IMR-90 (cell line): Measurements from ENCODE around the gene KRTAP21-1. TPM values are rescaled to one million over a fixed set of nuclear protein-coding genes. Genes with fewer than 3 reads are reported as not detected.

Experiments used
- ATAC-seq: fragments of 200-7000 bp; cut with Tn5 transposase; 2 replicates; pipeline ENCODE4 v1.9.1; 2020; ENCODE audit warnings: low read depth, mild to moderate bottlenecking, moderate library complexity
- BruUV-seq: library from RNA; stranded (reverse); fragments of 400-500 nt; replicated peaks from 2 replicates; lab custom pipeline; 2021; lab: Mats Ljungman, UMichigan
- CTCF ChIA-PET: fragments of 300-600 bp; formaldehyde crosslinking; extraction: SDS; loops from one replicate; lab custom pipeline; 2021; ENCODE audit warnings: antibody characterized with exemption; lab: Yijun Ruan, JAX
- POLR2A ChIA-PET: fragments of 300-600 bp; sonication (Branson Sonifier 250); formaldehyde crosslinking; loops from one replicate; lab custom pipeline; 2022; ENCODE audit warnings: antibody characterized with exemption; ENCODE audit not compliant: unreplicated experiment; lab: Charles Lee
- DNase-seq: peaks from one replicate; pipeline ENCODE4 v3.0.0; 2013
- H2AFZ ChIP-seq: replicated peaks from 2 replicates; pipeline ENCODE3; 2013; ENCODE audit warnings: low read length, mild to moderate bottlenecking; ENCODE audit not compliant: poor library complexity
- H2AK5ac ChIP-seq: 2 replicates; pipeline ENCODE4 v1.6.1; 2013; ENCODE audit warnings: low read depth, low read length, inconsistent platforms
- H2AK9ac ChIP-seq: replicated peaks from 2 replicates; pipeline ENCODE3; 2013; ENCODE audit warnings: mild to moderate bottlenecking, low read depth, low read length, moderate library complexity; ENCODE audit not compliant: poor library complexity
- H2BK120ac ChIP-seq: 2 replicates; pipeline ENCODE4 v1.6.1; 2013; ENCODE audit warnings: low read depth, low read length, inconsistent platforms
- H2BK15ac ChIP-seq: 3 replicates; pipeline ENCODE4 v1.6.1; 2013; ENCODE audit warnings: low read depth, low read length, inconsistent platforms
- H2BK20ac ChIP-seq: 2 replicates; pipeline ENCODE4 v1.6.1; 2013; ENCODE audit warnings: low read depth, mild to moderate bottlenecking, inconsistent platforms, low read length, moderate library complexity
- H2BK5ac ChIP-seq: 2 replicates; pipeline ENCODE4 v1.6.1; 2013; ENCODE audit warnings: mild to moderate bottlenecking, low read depth, low read length, inconsistent platforms; ENCODE audit not compliant: poor library complexity, severe bottlenecking
- H3K14ac ChIP-seq: replicated peaks from 2 replicates; pipeline ENCODE4 v1.6.1; 2013; ENCODE audit warnings: low read depth, low read length, inconsistent platforms
- H3K18ac ChIP-seq: 2 replicates; pipeline ENCODE4 v1.6.1; 2013; ENCODE audit warnings: low read depth, low read length, control low read depth
- H3K23ac ChIP-seq: 2 replicates; pipeline ENCODE4 v1.6.1; 2013; ENCODE audit warnings: low read depth, low read length, inconsistent platforms
- H3K27ac ChIP-seq: 2 replicates; pipeline ENCODE4 v1.5.1; 2013; ENCODE audit warnings: mild to moderate bottlenecking, control low read depth, low read length; ENCODE audit not compliant: insufficient read depth
- H3K27me3 ChIP-seq: 2 replicates; pipeline ENCODE4 v1.6.1; 2013; ENCODE audit warnings: low read length; ENCODE audit not compliant: control insufficient read depth, insufficient read depth
- H3K36me3 ChIP-seq: 2 replicates; pipeline ENCODE4 v1.6.1; 2013; ENCODE audit warnings: low read length, mixed read lengths; ENCODE audit not compliant: control insufficient read depth, insufficient read depth
- H3K4ac ChIP-seq: 2 replicates; pipeline ENCODE4 v1.6.1; 2013; ENCODE audit warnings: low read depth, low read length, inconsistent platforms
- H3K4me1 ChIP-seq: 2 replicates; pipeline ENCODE4 v1.6.1; 2013; ENCODE audit warnings: low read length, mixed read lengths; ENCODE audit not compliant: control insufficient read depth, insufficient read depth
- H3K4me2 ChIP-seq: 2 replicates; pipeline ENCODE4 v1.6.1; 2013; ENCODE audit warnings: low read depth, mild to moderate bottlenecking, control low read depth, low read length, moderate library complexity
- H3K4me3 ChIP-seq: 2 replicates; pipeline ENCODE4 v1.5.1; 2013; ENCODE audit warnings: low read depth, mild to moderate bottlenecking, control low read depth, low read length, moderate library complexity; ENCODE audit not compliant: insufficient read depth
- H3K56ac ChIP-seq: 2 replicates; pipeline ENCODE4 v1.6.1; 2013; ENCODE audit warnings: low read length, inconsistent platforms; ENCODE audit not compliant: insufficient read depth; ENCODE audit errors: extremely low read depth
- H3K79me1 ChIP-seq, 2 experiments: 2 replicates each; pipeline ENCODE4 v1.6.1; 2013; ENCODE audit warnings: low read length in 2 of 2, inconsistent platforms in 1 of 2, low read depth in 1 of 2
- H3K9ac ChIP-seq: 2 replicates; pipeline ENCODE4 v1.6.1; 2013; ENCODE audit warnings: low read depth, low read length, control low read depth
- H3K9me1 ChIP-seq: 2 replicates; pipeline ENCODE4 v1.6.1; 2013; ENCODE audit warnings: low read length, inconsistent platforms; ENCODE audit not compliant: insufficient read depth
- H3K9me3 ChIP-seq: 2 replicates; pipeline ENCODE4 v1.6.1; 2013; ENCODE audit warnings: low read length; ENCODE audit not compliant: control insufficient read depth, insufficient read depth
- H4K20me1 ChIP-seq: 2 replicates; pipeline ENCODE4 v1.6.1; 2013; ENCODE audit warnings: low read length, inconsistent platforms; ENCODE audit not compliant: insufficient read depth
- H4K5ac ChIP-seq: 2 replicates; pipeline ENCODE4 v1.6.1; 2013; ENCODE audit warnings: mild to moderate bottlenecking, low read depth, low read length, control low read depth
- H4K8ac ChIP-seq, 2 experiments: 2 replicates each; pipeline ENCODE4 v1.6.1; 2013; ENCODE audit warnings: low read depth in 2 of 2, low read length in 2 of 2, control low read depth in 1 of 2, inconsistent platforms in 1 of 2
- H4K91ac ChIP-seq: 2 replicates; pipeline ENCODE4 v1.6.1; 2013; ENCODE audit warnings: low read depth, low read length, inconsistent platforms; ENCODE audit not compliant: insufficient read depth
- BHLHE40 ChIP-seq: fragments of 150-350 bp; IDR thresholded peaks from 2 replicates; pipeline ENCODE4 v1.6.1; 2016; ENCODE audit warnings: mild to moderate bottlenecking, low read depth, low read length
- CEBPB ChIP-seq: IDR thresholded peaks from 2 replicates; pipeline ENCODE4 v1.6.1; 2012; ENCODE audit warnings: low read depth, low read length, improper control_type of control experiment
- dilution Hi-C: fragments of 300-500 bp; cut with HindIII; formaldehyde crosslinking; loops from one replicate; pipeline ENCODE4 v1.14.3; 2018; ENCODE audit warnings: low sequenced_read_pairs; ENCODE audit not compliant: unreplicated experiment
- in situ Hi-C: fragments of 300-500 bp; cut with MboI; formaldehyde crosslinking; loops from 3 replicates; pipeline ENCODE4 v1.14.3; 2019; ENCODE audit warnings: low sequenced_read_pairs, inconsistent platforms, mixed read lengths
- intact Hi-C: fragments of 100-400 bp; cut with micrococcal nuclease; formaldehyde crosslinking; loops from 2 replicates; pipeline ENCODE4 v1.10.0; 2022
- microRNA-seq, 2 experiments: library from miRNA; stranded (forward) in 1 of 2; unstranded in 1 of 2; fragments of 10-50 nt in 1 of 2; fragments of <30 nt in 1 of 2; gene quantifications in 1 of 2; microRNA quantifications in 1 of 2; one replicate each; pipeline versions ENCODE3 to v1.1.0; 2013 to 2020; ENCODE audit not compliant: insufficient read depth in 1 of 2, insufficient read length in 1 of 2, unreplicated experiment in 1 of 2
- polyA plus RNA-seq, 3 experiments: library from polyadenylated mRNA; depleted of rRNA; stranded (reverse); fragments of >200 nt; gene quantifications; 2 replicates each; pipeline ENCODE4 v1.2.3, GENCODE V29; 2012; ENCODE audit warnings: low replicate concordance in 1 of 3
- small RNA-seq, 5 experiments: library from RNA; depleted of rRNA; stranded (forward); fragments of <200 nt; gene quantifications; one replicate each; pipeline ENCODE3, GENCODE V24; 2012
- total RNA-seq: library from RNA; depleted of rRNA; stranded (reverse); fragments of >200 nt; gene quantifications from 2 replicates; pipeline ENCODE4 v1.2.3, GENCODE V29; 2012; rRNA removed
- TF ChIP-seq, protein P1 (sequence below): fragments of 150-350 bp; IDR thresholded peaks from 2 replicates; pipeline ENCODE4 v1.6.1; 2016; ENCODE audit warnings: low read depth, mild to moderate bottlenecking, low read length, moderate library complexity, borderline replicate concordance

Gene KRTAP21-1
- total and polyA plus RNA-seq, 2 of the 4 experiments (the other 2 are of a cell fraction), result not detected

DNA sequence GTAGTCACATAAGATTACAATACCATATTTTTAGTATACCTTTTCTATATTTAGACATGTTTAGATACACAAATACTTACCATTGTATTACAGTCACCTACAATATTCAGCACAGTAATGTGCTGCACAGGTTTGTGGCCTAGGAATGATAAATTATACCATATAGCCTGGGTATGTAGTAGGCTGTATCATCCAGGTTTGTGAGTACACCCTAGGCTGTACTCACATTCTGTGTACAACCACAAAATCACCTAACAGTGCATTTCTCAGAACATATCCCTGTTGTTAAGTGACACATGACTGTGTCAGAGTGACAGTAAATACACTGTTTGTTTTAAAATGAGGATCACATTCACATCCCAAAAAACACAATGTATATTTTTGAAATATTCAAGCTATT lies 47.8 kb downstream of the KRTAP21-1 start:
- H4K91ac ChIP-seq, result no peak overlapping the region
- no peak overlapping the region for H2AK9ac ChIP-seq
- H2AK5ac ChIP-seq, result no peak overlapping the region
- H3K79me1 ChIP-seq, result no peaks in the 10 kb centered on the region
- intact Hi-C loops, result no loop called here
- H3K56ac ChIP-seq, result no peak overlapping the region
- no peak overlapping the region for H3K4ac ChIP-seq
- H3K23ac ChIP-seq, result no peak overlapping the region
- no peak overlapping the region for H3K4me2 ChIP-seq
- no peak for DNase-seq
- BruUV-seq, result no TSS peak
- H3K9me1 ChIP-seq, result no peaks in the 10 kb centered on the region
- H3K27me3 ChIP-seq, result no peaks in the 10 kb centered on the region
- no peak overlapping the region for H3K4me3 ChIP-seq
- POLR2A ChIA-PET, result no interaction called here
- no peak overlapping the region for H3K9ac ChIP-seq
- H4K8ac ChIP-seq, result no peak overlapping the region
- H4K5ac ChIP-seq, result no peak overlapping the region
- H3K27ac ChIP-seq, result no peak overlapping the region
- H3K36me3 ChIP-seq, result no peaks in the 10 kb centered on the region
- ATAC-seq, result no peak
- peaks cover 3% of the 10 kb centered on the region; the same call in 1 of the 2 replicates for H3K9me3 ChIP-seq
- H3K14ac ChIP-seq, result no peak overlapping the region
- H2BK120ac ChIP-seq, result no peak overlapping the region
- in situ Hi-C loops, result no loop called here
- H2BK15ac ChIP-seq, result no peak overlapping the region
- H2BK5ac ChIP-seq, result no peak overlapping the region
- H4K20me1 ChIP-seq, result no peaks in the 10 kb centered on the region
- no peaks in the 10 kb centered on the region for H3K4me1 ChIP-seq
- no peak overlapping the region for H2AFZ ChIP-seq
- CTCF ChIA-PET, result no interaction called here
- H3K18ac ChIP-seq, result no peak overlapping the region
- dilution Hi-C loops, result no loop called here
- TF ChIP-seq BHLHE40 (no peak), CEBPB (no peak)
- TF ChIP-seq, protein P1, sequence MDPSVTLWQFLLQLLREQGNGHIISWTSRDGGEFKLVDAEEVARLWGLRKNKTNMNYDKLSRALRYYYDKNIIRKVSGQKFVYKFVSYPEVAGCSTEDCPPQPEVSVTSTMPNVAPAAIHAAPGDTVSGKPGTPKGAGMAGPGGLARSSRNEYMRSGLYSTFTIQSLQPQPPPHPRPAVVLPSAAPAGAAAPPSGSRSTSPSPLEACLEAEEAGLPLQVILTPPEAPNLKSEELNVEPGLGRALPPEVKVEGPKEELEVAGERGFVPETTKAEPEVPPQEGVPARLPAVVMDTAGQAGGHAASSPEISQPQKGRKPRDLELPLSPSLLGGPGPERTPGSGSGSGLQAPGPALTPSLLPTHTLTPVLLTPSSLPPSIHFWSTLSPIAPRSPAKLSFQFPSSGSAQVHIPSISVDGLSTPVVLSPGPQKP, result no peak
- no peak overlapping the region for H2BK20ac ChIP-seq

Small RNA genes lying within 50 kb of the gene (microRNA-seq; reads per million reads assigned to microRNA genes)
- gene AP000244.1 (ENCODE audit: insufficient read depth, insufficient read length) (not detected), gene KRTAP21-3 (ENCODE audit: insufficient read depth, insufficient read length) (not detected), gene KRTAP8-2P (ENCODE audit: insufficient read depth, insufficient read length) (not detected)

Small RNA genes lying within 50 kb of the gene (small RNA-seq; reads per million reads assigned to genes)
- gene AP000244.1, result 0 reads per million in 5 experiments
- 0 reads per million in 5 experiments for gene KRTAP21-3
- gene KRTAP8-2P, result 0 reads per million in 5 experiments

Other genes with a start within 250 kb of the KRTAP21-1 start
- gene KRTAP19-6, start 213.6 kb downstream of the KRTAP21-1 start, total RNA-seq, result not detected in 2 replicates
- gene KRTAP19-6, start 213.6 kb downstream of the KRTAP21-1 start, polyA plus RNA-seq (2012; rRNA removed), result not detected in 2 replicates
- not detected in 2 replicates for gene KRTAP19-7, start 194.1 kb downstream of the KRTAP21-1 start, total RNA-seq
- not detected in 2 replicates for gene KRTAP19-7, start 194.1 kb downstream of the KRTAP21-1 start, polyA plus RNA-seq (2012; rRNA removed)
- not detected in 2 replicates for gene KRTAP22-2, start 165.0 kb downstream of the KRTAP21-1 start, total RNA-seq
- gene KRTAP22-2, start 165.0 kb downstream of the KRTAP21-1 start, polyA plus RNA-seq (2012; rRNA removed), result not detected in 2 replicates
- not detected in 2 replicates for gene KRTAP6-3, start 163.0 kb downstream of the KRTAP21-1 start, total RNA-seq
- gene KRTAP6-3, start 163.0 kb downstream of the KRTAP21-1 start, polyA plus RNA-seq (2012; rRNA removed), result not detected in 2 replicates
- not detected in 2 replicates for gene KRTAP6-2, start 156.5 kb downstream of the KRTAP21-1 start, total RNA-seq
- gene KRTAP6-2, start 156.5 kb downstream of the KRTAP21-1 start, polyA plus RNA-seq (2012; rRNA removed), result not detected in 2 replicates
- not detected in 2 replicates for gene KRTAP22-1, start 154.3 kb downstream of the KRTAP21-1 start, total RNA-seq
- gene KRTAP22-1, start 154.3 kb downstream of the KRTAP21-1 start, polyA plus RNA-seq (2012; rRNA removed), result not detected in 2 replicates
- not detected in 2 replicates for gene KRTAP6-1, start 141.5 kb downstream of the KRTAP21-1 start, total RNA-seq
- not detected in 2 replicates for gene KRTAP6-1, start 141.5 kb downstream of the KRTAP21-1 start, polyA plus RNA-seq (2012; rRNA removed)
- gene KRTAP20-1, start 139.0 kb downstream of the KRTAP21-1 start, total RNA-seq, result not detected in 2 replicates
- not detected in 2 replicates for gene KRTAP20-1, start 139.0 kb downstream of the KRTAP21-1 start, polyA plus RNA-seq (2012; rRNA removed)
- not detected in 2 replicates for gene KRTAP20-4, start 134.8 kb downstream of the KRTAP21-1 start, total RNA-seq
- gene KRTAP20-4, start 134.8 kb downstream of the KRTAP21-1 start, polyA plus RNA-seq (2012; rRNA removed), result not detected in 2 replicates
- gene KRTAP20-2, start 120.2 kb downstream of the KRTAP21-1 start, total RNA-seq, result not detected in 2 replicates
- not detected in 2 replicates for gene KRTAP20-2, start 120.2 kb downstream of the KRTAP21-1 start, polyA plus RNA-seq (2012; rRNA removed)
- not detected in 2 replicates for gene KRTAP20-3, start 112.6 kb downstream of the KRTAP21-1 start, total RNA-seq
- gene KRTAP20-3, start 112.6 kb downstream of the KRTAP21-1 start, polyA plus RNA-seq (2012; rRNA removed), result not detected in 2 replicates
- not detected in 2 replicates for gene KRTAP21-3, start 36.7 kb downstream of the KRTAP21-1 start, total RNA-seq
- gene KRTAP21-3, start 36.7 kb downstream of the KRTAP21-1 start, polyA plus RNA-seq (2012; rRNA removed), result not detected in 2 replicates
- gene KRTAP21-2, start 8.2 kb downstream of the KRTAP21-1 start, total RNA-seq, result not detected in 2 replicates
- not detected in 2 replicates for gene KRTAP21-2, start 8.2 kb downstream of the KRTAP21-1 start, polyA plus RNA-seq (2012; rRNA removed)
- not detected in 2 replicates for gene KRTAP8-1, start 57.8 kb upstream of the KRTAP21-1 start, total RNA-seq
- gene KRTAP8-1, start 57.8 kb upstream of the KRTAP21-1 start, polyA plus RNA-seq (2012; rRNA removed), result not detected in 2 replicates
- gene KRTAP7-1, start 74.3 kb upstream of the KRTAP21-1 start, total RNA-seq, result not detected in 2 replicates
- not detected in 2 replicates for gene KRTAP7-1, start 74.3 kb upstream of the KRTAP21-1 start, polyA plus RNA-seq (2012; rRNA removed)
- gene KRTAP11-1, start 126.2 kb upstream of the KRTAP21-1 start, total RNA-seq, result not detected in 2 replicates
- not detected in 2 replicates for gene KRTAP11-1, start 126.2 kb upstream of the KRTAP21-1 start, polyA plus RNA-seq (2012; rRNA removed)